ENCODE results near the gene LAMA2.

GRCh38 chr6:129031051-129031599 lies 148.2 kb downstream of the LAMA2 start:
- TF ChIP-seq REST (IDR thresholded peaks at IDR 0.05; ENCODE audit: insufficient read depth in 1 of 2, low read depth in 2 of 2, low read length in 2 of 2) = no peak
- no peak for TF ChIP-seq TAF1 (IDR thresholded peaks at IDR 0.05; ENCODE audit: borderline replicate concordance, insufficient read depth, low read length)

Data from PFSK-1 (cell line).